NCI-H1436 (cell line): ENCODE data around the gene PIAS4.

Experiments
- DNase-seq: peaks from one replicate; lab custom pipeline; 2025; lab: John Stamatoyannopoulos, UW

The PIAS4 gene

GRCh38 chr19:4077800-4078684 is 70.5 kb downstream of the PIAS4 start:
- DNase-seq, result no peak

GRCh38 chr19:4080473-4080872 is 72.9 kb downstream of the PIAS4 start:
- DNase-seq, result no peak

GRCh38 chr19:4081441-4082129 is 74.0 kb downstream of the PIAS4 start:
- no peak for DNase-seq

GRCh38 chr19:4082172-4082571 is 74.6 kb downstream of the PIAS4 start:
- DNase-seq, result no peak

GRCh38 chr19:4083677-4084546 is 76.4 kb downstream of the PIAS4 start:
- no peak for DNase-seq

- DNase-seq, result no peak
These were observed 77.0 kb downstream of the PIAS4 start for GRCh38 chr19:4084547-4084877.

- DNase-seq, result no peak
These were observed 78.9 kb downstream of the PIAS4 start for GRCh38 chr19:4086411-4086867.

- DNase-seq, result no peak
These were observed 80.5 kb downstream of the PIAS4 start for GRCh38 chr19:4087787-4088679.

GRCh38 chr19:4088975-4089374 is 81.4 kb downstream of the PIAS4 start:
- DNase-seq, result no peak
